DND-41 (cell line): ENCODE data around the gene MOGAT3.

Source experiments
- CTCF ChIP-seq: IDR thresholded peaks from 2 replicates; pipeline ENCODE4 v1.5.1; 2012; ENCODE audit warnings: borderline replicate concordance, low read length, moderate library complexity, mild to moderate bottlenecking; ENCODE audit not compliant: poor library complexity, severe bottlenecking; ENCODE audit errors: extremely low read depth
- EZH2 ChIP-seq: IDR thresholded peaks from 3 replicates; pipeline ENCODE4 v1.6.1; 2012; ENCODE audit warnings: borderline replicate concordance, low read depth, mild to moderate bottlenecking, moderate library complexity, low read length, inconsistent platforms; ENCODE audit not compliant: severe bottlenecking

GRCh38 chr7:101207459-101207858, 6.6 kb upstream of the MOGAT3 start:
- TF ChIP-seq CTCF (no peak), EZH2 (no peak)
